Tibial artery (tissue), 4 donors: Measurements from ENCODE around the gene MKLN1.

Experiments
- DNase-seq, 2 donors: peaks; one replicate each; pipeline ENCODE4 v3.0.0-alpha.2; 2019
- H3K27ac ChIP-seq, 2 donors: fragments of 200-600 bp; sonication (generic) in 1 of 2; 1 replicate in 1 of 2; 2 replicates in 1 of 2; pipeline ENCODE4 v1.5.1; 2018 to 2019; ENCODE audit warnings: mild to moderate bottlenecking in 1 of 2
- H3K27me3 ChIP-seq, 2 donors: fragments of 200-600 bp; sonication (generic) in 1 of 2; one replicate each; pipeline versions ENCODE4 v1.5.1 to v1.6.0; 2016 to 2019
- H3K36me3 ChIP-seq, 3 donors: fragments of 200-600 bp; sonication (generic) in 2 of 3; one replicate each; pipeline ENCODE4 v1.5.1; 2016 to 2019; ENCODE audit warnings: mild to moderate bottlenecking in 2 of 3
- H3K4me1 ChIP-seq, 4 donors: fragments of 200-600 bp; sonication (generic) in 2 of 4; 1 replicate in 3 of 4; 2 replicates in 1 of 4; pipeline ENCODE4 v1.5.1; 2016 to 2019
- H3K4me3 ChIP-seq, 2 donors: fragments of 200-600 bp; sonication (generic) in 1 of 2; 1 replicate in 1 of 2; 2 replicates in 1 of 2; pipeline ENCODE4 v1.5.1; 2018 to 2019; ENCODE audit warnings: mild to moderate bottlenecking in 2 of 2
- H3K9me3 ChIP-seq, 3 donors: fragments of 200-600 bp; sonication (generic) in 1 of 3; one replicate each; pipeline ENCODE4 v1.5.1; 2016 to 2019
- intact Hi-C: fragments of 100-400 bp; cut with DNase I; formaldehyde crosslinking; loops from one replicate; pipeline ENCODE4 v1.15.0; 2023; ENCODE audit warnings: low total_unique reads
- TF ChIP-seq, protein P1 (sequence below), 2 experiments: fragments of 200-600 bp in 1 of 2; fragments of 450-650 bp in 1 of 2; IDR thresholded peaks; one replicate each; pipeline ENCODE4 v1.5.1; 2017 to 2019; ENCODE audit warnings: antibody characterized with exemption in 2 of 2, mild to moderate bottlenecking in 1 of 2, moderate library complexity in 1 of 2

Gene MKLN1

DNA sequence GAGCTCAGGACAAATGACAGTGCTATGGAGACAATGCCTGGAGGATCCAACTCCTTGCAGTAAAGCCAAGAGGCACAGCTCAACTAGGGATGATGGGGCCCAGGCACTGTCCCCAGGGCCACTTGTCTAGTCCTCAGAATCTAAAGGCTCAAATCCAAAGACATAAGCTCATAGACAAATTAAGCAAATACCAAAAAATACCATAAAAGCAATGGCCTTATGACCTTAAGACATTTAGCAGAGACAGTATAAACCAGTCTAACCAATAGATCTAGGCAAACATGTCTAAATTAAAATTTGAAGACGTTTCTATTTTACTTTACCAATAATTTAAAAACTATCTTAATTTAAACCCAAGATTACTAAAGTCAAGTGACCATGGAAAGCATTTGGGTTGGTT, 14.8 kb upstream of the MKLN1 start:
- peaks cover 0 to 5% (median 0%) of the 10 kb centered on the region in 3 donors for H3K9me3 ChIP-seq
- intact Hi-C loops: no loop called here
- no peak for DNase-seq
- no peak overlapping the region for H3K27ac ChIP-seq
- TF ChIP-seq, protein P1, sequence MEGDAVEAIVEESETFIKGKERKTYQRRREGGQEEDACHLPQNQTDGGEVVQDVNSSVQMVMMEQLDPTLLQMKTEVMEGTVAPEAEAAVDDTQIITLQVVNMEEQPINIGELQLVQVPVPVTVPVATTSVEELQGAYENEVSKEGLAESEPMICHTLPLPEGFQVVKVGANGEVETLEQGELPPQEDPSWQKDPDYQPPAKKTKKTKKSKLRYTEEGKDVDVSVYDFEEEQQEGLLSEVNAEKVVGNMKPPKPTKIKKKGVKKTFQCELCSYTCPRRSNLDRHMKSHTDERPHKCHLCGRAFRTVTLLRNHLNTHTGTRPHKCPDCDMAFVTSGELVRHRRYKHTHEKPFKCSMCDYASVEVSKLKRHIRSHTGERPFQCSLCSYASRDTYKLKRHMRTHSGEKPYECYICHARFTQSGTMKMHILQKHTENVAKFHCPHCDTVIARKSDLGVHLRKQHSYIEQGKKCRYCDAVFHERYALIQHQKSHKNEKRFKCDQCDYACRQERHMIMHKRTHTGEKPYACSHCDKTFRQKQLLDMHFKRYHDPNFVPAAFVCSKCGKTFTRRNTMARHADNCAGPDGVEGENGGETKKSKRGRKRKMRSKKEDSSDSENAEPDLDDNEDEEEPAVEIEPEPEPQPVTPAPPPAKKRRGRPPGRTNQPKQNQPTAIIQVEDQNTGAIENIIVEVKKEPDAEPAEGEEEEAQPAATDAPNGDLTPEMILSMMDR (IDR thresholded peaks at IDR 0.05): no peak
- H3K36me3 ChIP-seq: no peaks in the 10 kb centered on the region
- no peaks in the 10 kb centered on the region for H3K4me1 ChIP-seq
- H3K27me3 ChIP-seq: no peaks in the 10 kb centered on the region
- no peak overlapping the region for H3K4me3 ChIP-seq

DNA sequence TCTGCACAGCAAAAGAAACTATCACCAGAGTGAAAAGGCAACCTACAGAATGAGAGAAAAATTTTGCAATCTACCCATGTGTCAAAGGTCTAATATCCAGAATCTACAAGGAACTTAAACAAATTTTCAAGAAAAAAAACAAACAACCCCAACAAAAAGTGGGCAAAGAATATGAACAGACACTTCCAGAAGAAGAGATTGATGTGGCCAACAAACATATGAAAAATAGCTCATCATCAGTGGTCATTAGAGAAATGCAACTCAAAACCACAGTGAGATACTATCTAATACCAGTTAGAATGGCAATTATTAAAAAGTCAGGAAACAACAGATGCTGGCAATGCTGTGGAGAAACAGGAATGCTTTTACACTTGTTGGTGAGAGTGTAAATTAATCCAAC, 7.1 kb upstream of the MKLN1 start:
- H3K36me3 ChIP-seq: no peaks in the 10 kb centered on the region
- no peaks in the 10 kb centered on the region for H3K9me3 ChIP-seq
- intact Hi-C loops: loop anchor here (5.0 kb wide), 1 partner anchor 213 kb away; no protein-coding TSS in a partner anchor
- H3K4me1 ChIP-seq: peaks cover 0 to 5% (median 0%) of the 10 kb centered on the region in 4 donors
- no peak overlapping the region for H3K27ac ChIP-seq
- no peak overlapping the region for H3K4me3 ChIP-seq
- DNase-seq: no peak
- TF ChIP-seq, protein P1 (IDR thresholded peaks at IDR 0.05): no peak
- no peaks in the 10 kb centered on the region for H3K27me3 ChIP-seq

DNA sequence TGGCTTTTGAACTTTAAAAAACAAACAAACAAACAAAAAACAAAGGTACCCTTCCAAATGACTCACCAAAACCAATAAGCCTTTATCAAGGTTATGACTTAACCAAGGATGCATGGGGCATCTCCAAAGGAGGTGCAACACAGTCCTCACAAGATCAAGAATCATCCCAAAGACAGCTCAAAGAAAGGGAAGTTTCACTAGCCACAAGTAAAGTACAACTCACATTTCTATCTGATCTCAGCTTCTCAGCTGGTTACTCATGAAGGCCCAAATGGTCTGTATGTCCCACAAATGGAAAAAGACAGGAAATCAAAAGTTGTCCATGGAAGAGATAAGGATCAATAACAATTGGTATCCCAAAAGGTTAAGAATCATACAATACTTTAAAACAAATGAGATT, 6.0 kb upstream of the MKLN1 start:
- intact Hi-C loops: loop anchor here (5.0 kb wide), 1 partner anchor 214 kb away; no protein-coding TSS in a partner anchor
- Histone ChIP-seq H3K27me3 (no peaks in the 10 kb centered on the region), H3K4me1 (peaks cover 0 to 16% (median under 1%) of the 10 kb centered on the region in 4 donors), H3K4me3 (no peak overlapping the region), H3K27ac (no peak overlapping the region), H3K9me3 (no peaks in the 10 kb centered on the region), H3K36me3 (no peaks in the 10 kb centered on the region)
- TF ChIP-seq, protein P1 (IDR thresholded peaks at IDR 0.05): no peak
- DNase-seq: no peak

DNA sequence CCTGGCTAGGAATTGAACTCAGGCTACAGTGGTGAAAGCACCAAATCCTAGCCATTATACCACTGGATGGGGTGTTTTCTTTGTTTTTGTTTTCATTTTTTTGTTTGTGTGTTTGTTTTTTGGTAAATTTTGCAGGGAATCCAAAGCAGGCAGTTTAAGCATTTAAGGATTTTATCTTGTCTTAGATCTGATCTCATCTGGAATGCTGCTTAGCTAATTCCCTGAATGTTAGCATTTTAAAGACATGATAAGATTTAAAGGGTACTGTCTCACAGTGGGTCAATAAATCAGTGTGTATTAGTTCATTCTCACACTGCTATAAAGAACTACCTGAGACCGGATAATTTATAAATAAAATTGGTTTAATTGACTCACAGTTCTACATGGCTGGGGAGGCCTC, 5.6 kb upstream of the MKLN1 start:
- H3K36me3 ChIP-seq: no peaks in the 10 kb centered on the region
- H3K9me3 ChIP-seq: no peaks in the 10 kb centered on the region
- no peak overlapping the region for H3K27ac ChIP-seq
- TF ChIP-seq, protein P1 (IDR thresholded peaks at IDR 0.05): no peak
- no peak overlapping the region for H3K4me3 ChIP-seq
- intact Hi-C loops: loop anchor here (5.0 kb wide), 1 partner anchor 215 kb away; no protein-coding TSS in a partner anchor
- H3K4me1 ChIP-seq: peaks cover 0 to 20% (median 2%) of the 10 kb centered on the region in 4 donors
- DNase-seq: no peak
- H3K27me3 ChIP-seq: no peaks in the 10 kb centered on the region

DNA sequence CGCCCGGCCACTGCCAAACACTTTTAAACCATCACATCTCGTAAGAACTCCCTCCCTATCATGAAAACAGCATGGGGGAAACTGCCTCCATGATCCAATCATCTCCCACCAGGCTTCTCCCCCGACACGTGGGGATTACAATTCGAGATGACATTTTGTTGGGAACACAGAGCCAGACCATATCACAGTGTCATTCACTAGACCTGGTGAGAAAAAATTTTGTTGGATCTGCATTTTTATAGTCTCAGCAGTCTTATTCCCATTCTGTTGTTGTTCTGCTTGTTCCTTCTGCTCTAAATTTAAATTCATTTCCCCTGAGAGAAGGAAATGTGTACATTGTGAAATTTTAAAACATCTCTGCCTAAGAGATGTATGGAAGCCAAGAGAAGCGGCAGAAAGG, 4.8 kb upstream of the MKLN1 start:
- no peaks in the 10 kb centered on the region for H3K9me3 ChIP-seq
- intact Hi-C loops: loop anchor here (5.0 kb wide), 1 partner anchor 216 kb away; no protein-coding TSS in a partner anchor
- no peaks in the 10 kb centered on the region for H3K27me3 ChIP-seq
- H3K27ac ChIP-seq: no peak overlapping the region
- TF ChIP-seq, protein P1 (IDR thresholded peaks at IDR 0.05): no peak
- no peaks in the 10 kb centered on the region for H3K36me3 ChIP-seq
- DNase-seq: no peak
- H3K4me1 ChIP-seq: peaks cover 0 to 20% (median 3%) of the 10 kb centered on the region in 4 donors
- no peak overlapping the region for H3K4me3 ChIP-seq
